ENCODE results near the gene STX8. TPM values are rescaled to one million over a fixed set of nuclear protein-coding genes. Genes with fewer than 3 reads are reported as not detected.

STX8 gene
- total RNA-seq, 1 donor from 2014 or later, result 58.4 TPM

GRCh38 chr17:9521062-9521461 lies 54.6 kb downstream of the STX8 start:
- FAIRE-seq, result no peak
- no peak for TF ChIP-seq CTCF (IDR thresholded peaks at IDR 0.05; ENCODE audit: insufficient read depth, low read length, severe bottlenecking)

GRCh38 chr17:9520649-9521048 lies 55.0 kb downstream of the STX8 start:
- no peaks in the 10 kb centered on the region for H3K27me3 ChIP-seq (ENCODE audit: control insufficient read depth, insufficient read depth, low read length)
- FAIRE-seq (no peak), DNase-seq (ENCODE audit: low read depth) (no peak)
- H3K36me3 ChIP-seq (ENCODE audit: control insufficient read depth, insufficient read depth, low read length), result no peaks in the 10 kb centered on the region
- no peak for TF ChIP-seq CTCF (IDR thresholded peaks at IDR 0.05; ENCODE audit: insufficient read depth, low read length, severe bottlenecking)
- H3K4me3 ChIP-seq (ENCODE audit: low read depth, low read length), result no peak overlapping the region

More at GRCh38 chr17:9521062-9521461, 54.6 kb downstream of the STX8 start:
- Histone ChIP-seq H3K4me3 (ENCODE audit: low read depth, low read length) (no peak overlapping the region), H3K27me3 (ENCODE audit: control insufficient read depth, insufficient read depth, low read length) (no peaks in the 10 kb centered on the region), H3K36me3 (ENCODE audit: control insufficient read depth, insufficient read depth, low read length) (no peaks in the 10 kb centered on the region)
- DNase-seq (ENCODE audit: low read depth), result no peak

DNA sequence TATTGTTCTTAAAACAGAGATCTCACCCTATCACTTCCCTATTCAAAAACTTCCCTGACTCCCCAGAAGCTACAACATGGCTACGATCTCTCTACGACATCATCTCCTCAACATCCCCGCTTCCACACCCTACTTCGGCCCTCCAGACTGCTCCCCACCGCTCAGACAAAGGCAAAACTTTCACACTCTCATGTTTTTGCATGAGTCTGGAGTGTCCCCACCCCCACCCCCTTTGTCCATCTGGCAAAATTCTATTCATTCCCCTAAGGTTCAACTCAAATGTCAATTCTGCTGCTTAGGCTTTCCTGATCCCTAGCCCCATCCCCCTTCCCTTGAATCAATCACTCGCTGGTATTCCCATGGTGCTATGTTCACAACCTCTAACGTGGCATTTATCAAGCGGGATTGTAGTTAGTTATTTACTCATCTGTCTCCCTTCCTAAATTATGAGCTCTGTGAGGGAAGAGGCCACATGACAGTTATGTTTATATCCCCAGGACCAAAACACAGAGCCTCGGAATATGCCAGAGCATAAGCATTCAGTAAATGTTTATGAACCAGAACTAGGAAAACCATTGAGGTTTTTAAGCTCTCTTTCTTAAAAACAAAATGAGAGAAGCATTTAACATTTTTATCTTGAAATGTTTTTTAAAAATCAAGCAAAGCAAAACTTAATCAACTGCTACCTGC lies 55.9 kb downstream of the STX8 start:
- H3K36me3 ChIP-seq (ENCODE audit: control insufficient read depth, insufficient read depth, low read length), result no peaks in the 10 kb centered on the region
- TF ChIP-seq CTCF (IDR thresholded peaks at IDR 0.05; ENCODE audit: insufficient read depth, low read length, severe bottlenecking), result no peak
- DNase-seq (ENCODE audit: low read depth) (no peak), FAIRE-seq (peak; percentile 40)
- H3K27me3 ChIP-seq (ENCODE audit: control insufficient read depth, insufficient read depth, low read length), result no peaks in the 10 kb centered on the region
- H3K4me3 ChIP-seq (ENCODE audit: low read depth, low read length), result no peak overlapping the region

- Histone ChIP-seq H3K36me3 (ENCODE audit: control insufficient read depth, insufficient read depth, low read length) (no peaks in the 10 kb centered on the region), H3K27me3 (ENCODE audit: control insufficient read depth, insufficient read depth, low read length) (no peaks in the 10 kb centered on the region), H3K4me3 (ENCODE audit: low read depth, low read length) (no peak overlapping the region)
- DNase-seq (ENCODE audit: low read depth) (no peak), FAIRE-seq (no peak)
- TF ChIP-seq CTCF (IDR thresholded peaks at IDR 0.05; ENCODE audit: insufficient read depth, low read length, severe bottlenecking), result no peak
Measured at GRCh38 chr17:9517396-9517795, 58.2 kb downstream of the STX8 start.

DNA sequence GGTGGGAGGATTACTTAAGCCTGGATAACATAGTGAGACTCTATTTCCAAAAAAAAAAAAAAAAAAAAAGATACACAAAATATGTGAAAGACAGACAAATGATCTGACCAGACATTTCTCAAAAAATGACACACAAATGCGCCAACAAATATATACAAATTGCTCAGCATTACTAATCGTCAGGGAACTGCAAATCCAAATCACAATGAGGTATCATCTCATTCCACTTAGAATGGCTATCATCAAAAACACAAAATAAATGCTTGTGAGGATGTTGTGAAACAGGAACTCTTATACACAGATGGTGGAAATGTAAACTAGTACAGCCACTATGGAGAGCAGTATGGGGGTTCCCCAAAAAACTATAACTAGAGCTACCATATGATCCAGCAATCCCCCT lies 62.4 kb downstream of the STX8 start:
- TF ChIP-seq CTCF (IDR thresholded peaks at IDR 0.05; ENCODE audit: insufficient read depth, low read length, severe bottlenecking), result no peak
- no peak for FAIRE-seq
- Histone ChIP-seq H3K27me3 (ENCODE audit: control insufficient read depth, insufficient read depth, low read length) (no peaks in the 10 kb centered on the region), H3K4me3 (ENCODE audit: low read depth, low read length) (no peak overlapping the region), H3K36me3 (ENCODE audit: control insufficient read depth, insufficient read depth, low read length) (no peaks in the 10 kb centered on the region)
- DNase-seq (ENCODE audit: low read depth), result peak; percentile 5

All from bronchial epithelial cell (primary cell).